Type B pancreatic cell (in vitro differentiated cells): Measurements from ENCODE around the gene TTC1. TPM values are rescaled to one million over a fixed set of nuclear protein-coding genes. Genes with fewer than 3 reads are reported as not detected.

ENCODE experiments used
- DNase-seq: peaks from one replicate; pipeline ENCODE4 v3.0.0; 2021; ENCODE audit warnings: mixed read lengths; ENCODE audit not compliant: unreplicated experiment; ENCODE audit errors: extremely low spot score
- H3K27ac Mint-ChIP-seq: 2 replicates; pipeline ENCODE4 v1.8.0; 2021; ENCODE audit warnings: mild to moderate bottlenecking, mixed read lengths
- H3K27me3 Mint-ChIP-seq: 2 replicates; pipeline ENCODE4 v1.8.0; 2021; ENCODE audit warnings: mixed read lengths
- H3K36me3 Mint-ChIP-seq: 2 replicates; pipeline ENCODE4 v1.8.0; 2021; ENCODE audit warnings: mixed read lengths
- H3K4me1 Mint-ChIP-seq: one replicate; pipeline ENCODE4 v1.8.0; 2021; ENCODE audit warnings: mixed read lengths; ENCODE audit not compliant: unreplicated experiment
- H3K4me3 Mint-ChIP-seq: 2 replicates; pipeline ENCODE4 v1.8.0; 2021; ENCODE audit warnings: mild to moderate bottlenecking, mixed read lengths
- H3K9me3 Mint-ChIP-seq: 2 replicates; pipeline ENCODE4 v1.8.0; 2021; ENCODE audit warnings: mixed read lengths
- total RNA-seq: library from RNA; stranded (reverse); gene quantifications from 2 replicates; pipeline ENCODE4 v1.2.1, GENCODE V29; 2021; ENCODE audit warnings: low replicate concordance
- TF ChIP-seq, protein P1 (sequence below): fragments of 200-600 bp; sonication (generic); conservative IDR thresholded peaks from 2 replicates; pipeline ENCODE4 v1.5.0; 2021; ENCODE audit warnings: antibody characterized with exemption, mild to moderate bottlenecking

The TTC1 gene
- total RNA-seq, 1 donor from 2014 or later, result 34.6 TPM

DNA sequence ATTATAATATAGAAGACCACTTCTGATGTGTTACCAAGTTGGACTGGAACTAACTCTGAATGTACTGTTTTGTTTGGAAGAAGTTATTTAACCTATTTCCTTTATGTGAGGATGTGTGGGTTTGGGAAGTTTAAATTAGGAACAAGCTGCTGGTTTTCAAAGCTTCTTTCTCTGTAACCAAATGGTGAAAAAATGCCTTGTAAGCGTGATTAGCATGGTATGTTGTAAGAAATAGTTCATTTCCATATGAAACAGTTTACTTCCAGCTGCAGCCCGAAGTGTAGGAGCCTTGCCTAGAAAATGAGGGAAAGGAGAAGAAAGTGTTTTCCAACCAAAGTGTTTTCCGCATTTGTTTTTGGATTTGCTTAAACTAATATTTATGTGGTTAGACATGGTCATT lies 36.0 kb downstream of the TTC1 start:
- Mint-ChIP-seq H3K36me3 (peaks cover 19% of the 10 kb centered on the region), H3K4me1 (no peaks in the 10 kb centered on the region), H3K9me3 (no peaks in the 10 kb centered on the region), H3K4me3 (no peak overlapping the region), H3K27me3 (no peaks in the 10 kb centered on the region), H3K27ac (no peak overlapping the region)
- no peak for DNase-seq
- TF ChIP-seq, protein P1, sequence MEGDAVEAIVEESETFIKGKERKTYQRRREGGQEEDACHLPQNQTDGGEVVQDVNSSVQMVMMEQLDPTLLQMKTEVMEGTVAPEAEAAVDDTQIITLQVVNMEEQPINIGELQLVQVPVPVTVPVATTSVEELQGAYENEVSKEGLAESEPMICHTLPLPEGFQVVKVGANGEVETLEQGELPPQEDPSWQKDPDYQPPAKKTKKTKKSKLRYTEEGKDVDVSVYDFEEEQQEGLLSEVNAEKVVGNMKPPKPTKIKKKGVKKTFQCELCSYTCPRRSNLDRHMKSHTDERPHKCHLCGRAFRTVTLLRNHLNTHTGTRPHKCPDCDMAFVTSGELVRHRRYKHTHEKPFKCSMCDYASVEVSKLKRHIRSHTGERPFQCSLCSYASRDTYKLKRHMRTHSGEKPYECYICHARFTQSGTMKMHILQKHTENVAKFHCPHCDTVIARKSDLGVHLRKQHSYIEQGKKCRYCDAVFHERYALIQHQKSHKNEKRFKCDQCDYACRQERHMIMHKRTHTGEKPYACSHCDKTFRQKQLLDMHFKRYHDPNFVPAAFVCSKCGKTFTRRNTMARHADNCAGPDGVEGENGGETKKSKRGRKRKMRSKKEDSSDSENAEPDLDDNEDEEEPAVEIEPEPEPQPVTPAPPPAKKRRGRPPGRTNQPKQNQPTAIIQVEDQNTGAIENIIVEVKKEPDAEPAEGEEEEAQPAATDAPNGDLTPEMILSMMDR, result no peak

- Mint-ChIP-seq H3K27ac (no peak overlapping the region), H3K36me3 (peaks cover 24% of the 10 kb centered on the region), H3K9me3 (no peaks in the 10 kb centered on the region), H3K4me1 (no peaks in the 10 kb centered on the region), H3K27me3 (no peaks in the 10 kb centered on the region), H3K4me3 (no peak overlapping the region)
- DNase-seq, result no peak
- TF ChIP-seq, protein P1, result no peak
Observed at GRCh38 chr5:160047423-160047822, 38.5 kb downstream of the TTC1 start.

DNA sequence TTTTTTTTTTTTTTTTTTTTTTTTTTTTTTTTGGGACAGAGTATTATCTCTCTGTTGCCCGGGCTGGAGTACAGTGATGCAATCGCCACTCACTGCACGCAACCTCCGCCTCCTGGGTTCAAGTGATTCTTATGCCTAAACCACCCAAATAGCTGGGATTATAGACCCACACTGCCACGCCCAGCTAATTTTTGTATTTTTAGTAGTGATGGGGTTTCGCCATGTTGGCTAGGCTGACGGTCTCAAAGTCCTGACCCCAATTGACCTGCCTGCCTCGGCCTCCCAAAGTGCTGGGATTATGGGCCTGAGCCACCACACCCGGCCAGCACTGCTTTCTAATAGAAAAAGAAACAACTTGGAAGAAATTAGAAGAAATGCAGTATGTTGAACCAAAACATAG lies 39.2 kb downstream of the TTC1 start:
- Mint-ChIP-seq H3K4me3 (no peak overlapping the region), H3K4me1 (no peaks in the 10 kb centered on the region), H3K36me3 (peaks cover 28% of the 10 kb centered on the region), H3K27me3 (no peaks in the 10 kb centered on the region), H3K27ac (no peak overlapping the region), H3K9me3 (no peaks in the 10 kb centered on the region)
- no peak for DNase-seq
- TF ChIP-seq, protein P1, result no peak

DNA sequence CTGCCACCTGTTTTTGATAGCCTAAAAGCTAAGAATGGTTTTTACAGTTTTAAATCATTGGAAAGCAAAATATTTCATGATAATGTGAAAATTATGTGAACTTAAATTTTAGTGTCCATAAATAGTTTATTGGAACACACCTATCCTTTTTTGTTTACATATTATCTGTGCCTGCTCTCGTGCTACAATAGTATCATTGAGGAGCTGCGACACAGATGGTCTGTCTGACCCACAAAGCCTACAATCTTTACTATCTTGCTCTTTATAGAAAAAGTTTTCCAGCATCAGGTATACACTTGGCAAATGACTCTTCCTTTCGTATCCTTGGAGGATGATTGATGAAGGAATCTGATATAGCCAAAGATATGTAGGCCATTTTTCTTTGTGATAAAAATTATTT lies 40.2 kb downstream of the TTC1 start:
- Mint-ChIP-seq H3K9me3 (no peaks in the 10 kb centered on the region), H3K4me3 (no peak overlapping the region), H3K4me1 (no peaks in the 10 kb centered on the region), H3K36me3 (peaks cover 33% of the 10 kb centered on the region), H3K27me3 (no peaks in the 10 kb centered on the region), H3K27ac (no peak overlapping the region)
- TF ChIP-seq, protein P1, result no peak
- DNase-seq, result no peak

DNA sequence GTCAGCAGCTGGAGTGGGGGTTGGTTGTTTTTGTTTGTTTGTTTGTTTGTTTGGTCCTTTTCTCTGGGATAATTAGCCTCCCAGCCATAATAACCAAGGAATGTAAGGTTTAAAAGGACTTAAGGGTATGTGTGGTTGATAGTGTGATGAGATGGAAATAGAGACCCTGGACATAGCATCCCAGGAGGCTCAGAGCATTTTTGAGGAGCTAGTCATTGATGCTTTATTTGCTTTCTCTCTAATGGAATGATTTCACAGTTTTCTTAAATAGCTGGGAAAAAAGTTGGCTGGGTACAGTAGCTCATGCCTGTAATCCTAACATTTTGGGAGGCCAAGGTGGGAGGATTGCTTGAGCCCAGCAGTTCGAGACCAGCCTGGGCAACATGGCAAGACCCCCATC lies 45.1 kb downstream of the TTC1 start:
- Mint-ChIP-seq H3K4me1 (no peaks in the 10 kb centered on the region), H3K4me3 (no peak overlapping the region), H3K27me3 (no peaks in the 10 kb centered on the region), H3K36me3 (peaks cover 51% of the 10 kb centered on the region), H3K9me3 (no peaks in the 10 kb centered on the region), H3K27ac (no peak overlapping the region)
- no peak for DNase-seq
- TF ChIP-seq, protein P1, result no peak

GRCh38 chr5:160054831-160055230 lies 45.9 kb downstream of the TTC1 start:
- Mint-ChIP-seq H3K27ac (no peak overlapping the region), H3K9me3 (no peaks in the 10 kb centered on the region), H3K4me3 (no peak overlapping the region), H3K4me1 (no peaks in the 10 kb centered on the region), H3K36me3 (peaks cover 44% of the 10 kb centered on the region), H3K27me3 (no peaks in the 10 kb centered on the region)
- DNase-seq, result no peak
- TF ChIP-seq, protein P1, result no peak
